K562 (cell line): ENCODE results near the gene CLCF1. TPM values are rescaled to one million over a fixed set of nuclear protein-coding genes. Genes with fewer than 3 reads are reported as not detected.

ENCODE experiments used
- ATF1 ChIP-seq, 2 experiments: fragments of 450-650 bp in 1 of 2; IDR thresholded peaks; 2 replicates each; pipeline ENCODE4 v1.6.1; 2016; ENCODE audit warnings: missing compliant biosample characterization in 1 of 2, missing genetic modification characterization in 1 of 2
- FOS ChIP-seq: IDR thresholded peaks from 3 replicates; pipeline ENCODE4 v1.6.1; 2011; ENCODE audit not compliant: insufficient read length; ENCODE audit errors: extremely low read depth
- LEF1 ChIP-seq: fragments of 450-650 bp; IDR thresholded peaks from 2 replicates; pipeline ENCODE4 v1.6.1; 2016; ENCODE audit warnings: mild to moderate bottlenecking
- MAFK ChIP-seq: IDR thresholded peaks from 2 replicates; pipeline ENCODE4 v1.6.1; 2011; ENCODE audit warnings: low read length, improper control_type of control experiment
- NR2C2 ChIP-seq, 2 experiments: fragments of 200-800 bp in 1 of 2; sonication (Bioruptor generic) in 1 of 2; sonication (generic) in 1 of 2; formaldehyde crosslinking in 1 of 2; IDR thresholded peaks; 2 replicates each; pipeline versions ENCODE4 v1.6.1 to v1.8.0; 2016 to 2022; ENCODE audit warnings: mild to moderate bottlenecking in 1 of 2, missing compliant biosample characterization in 1 of 2, missing genetic modification characterization in 1 of 2, missing genetic modification reagents in 1 of 2
- PML ChIP-seq: IDR thresholded peaks from 2 replicates; pipeline ENCODE4 v1.6.1; 2012; ENCODE audit warnings: low read length, inconsistent platforms
- SMAD4 ChIP-seq: fragments of 250-450 bp; sonication (Bioruptor Pico); conservative IDR thresholded peaks from 2 replicates; pipeline ENCODE4 v1.8.0; 2021; ENCODE audit warnings: inconsistent platforms, mild to moderate bottlenecking, moderate library complexity
- ZNF445 ChIP-seq: fragments of 250-450 bp; sonication (Bioruptor Pico); IDR thresholded peaks from 2 replicates; pipeline ENCODE4 v1.4.0; 2020; ENCODE audit warnings: low read depth, mild to moderate bottlenecking, moderate library complexity
- ZNF561 ChIP-seq: fragments of 450-650 bp; formaldehyde crosslinking; conservative IDR thresholded peaks from 2 replicates; pipeline ENCODE4 v1.4.0; 2020; ENCODE audit warnings: mild to moderate bottlenecking, moderate library complexity
- polyA plus RNA-seq, 8 experiments: library from polyadenylated mRNA; depleted of rRNA in 4 of 8; stranded (reverse) in 5 of 8; unstranded in 3 of 8; fragments of >200 nt; fragmentation: Nextera tagmentation in 2 of 8; fragmentation: Illumina TruSeq in 1 of 8; extraction: Ambion mirVana in 2 of 8; extraction: Trizol in 1 of 8; gene quantifications; 2 replicates each; pipeline versions ENCODE4 v1.2.1 to v1.2.3, GENCODE V29; 2011 to 2014; ENCODE audit warnings: inconsistent platforms in 1 of 8, missing spikeins in 1 of 8
- total RNA-seq, 7 experiments: library from RNA; depleted of rRNA in 6 of 7; stranded (reverse); fragments of >200 nt in 6 of 7; fragmentation: Illumina TruSeq in 2 of 7; extraction: Trizol in 2 of 7; gene quantifications; 2 replicates each; pipeline versions ENCODE4 v1.2.1 to v1.2.3, GENCODE V29; 2011 to 2021; ENCODE audit warnings: low replicate concordance in 1 of 7
- TF ChIP-seq, protein P1 (sequence below): sonication (generic); formaldehyde crosslinking; IDR thresholded peaks from 2 replicates; pipeline ENCODE4 v1.8.0; 2022; ENCODE audit warnings: missing genetic modification reagents, mild to moderate bottlenecking, moderate library complexity, borderline replicate concordance
- TF ChIP-seq, protein P2 (sequence below): fragments of 450-650 bp; IDR thresholded peaks from 2 replicates; pipeline ENCODE4 v1.6.1; 2016; ENCODE audit warnings: mild to moderate bottlenecking, moderate library complexity
- TF ChIP-seq, protein P3 (sequence below): fragments of 450-650 bp; formaldehyde crosslinking; IDR thresholded peaks from 2 replicates; pipeline ENCODE4 v1.4.0; 2020; ENCODE audit warnings: mild to moderate bottlenecking, moderate library complexity

CLCF1 gene
- total and polyA plus RNA-seq, 9 of the 15 experiments (the other 6 are each of a cell fraction or from before 2014, with no cell fraction given), result 0.49 to 5.8 (median 3.0) TPM

DNA sequence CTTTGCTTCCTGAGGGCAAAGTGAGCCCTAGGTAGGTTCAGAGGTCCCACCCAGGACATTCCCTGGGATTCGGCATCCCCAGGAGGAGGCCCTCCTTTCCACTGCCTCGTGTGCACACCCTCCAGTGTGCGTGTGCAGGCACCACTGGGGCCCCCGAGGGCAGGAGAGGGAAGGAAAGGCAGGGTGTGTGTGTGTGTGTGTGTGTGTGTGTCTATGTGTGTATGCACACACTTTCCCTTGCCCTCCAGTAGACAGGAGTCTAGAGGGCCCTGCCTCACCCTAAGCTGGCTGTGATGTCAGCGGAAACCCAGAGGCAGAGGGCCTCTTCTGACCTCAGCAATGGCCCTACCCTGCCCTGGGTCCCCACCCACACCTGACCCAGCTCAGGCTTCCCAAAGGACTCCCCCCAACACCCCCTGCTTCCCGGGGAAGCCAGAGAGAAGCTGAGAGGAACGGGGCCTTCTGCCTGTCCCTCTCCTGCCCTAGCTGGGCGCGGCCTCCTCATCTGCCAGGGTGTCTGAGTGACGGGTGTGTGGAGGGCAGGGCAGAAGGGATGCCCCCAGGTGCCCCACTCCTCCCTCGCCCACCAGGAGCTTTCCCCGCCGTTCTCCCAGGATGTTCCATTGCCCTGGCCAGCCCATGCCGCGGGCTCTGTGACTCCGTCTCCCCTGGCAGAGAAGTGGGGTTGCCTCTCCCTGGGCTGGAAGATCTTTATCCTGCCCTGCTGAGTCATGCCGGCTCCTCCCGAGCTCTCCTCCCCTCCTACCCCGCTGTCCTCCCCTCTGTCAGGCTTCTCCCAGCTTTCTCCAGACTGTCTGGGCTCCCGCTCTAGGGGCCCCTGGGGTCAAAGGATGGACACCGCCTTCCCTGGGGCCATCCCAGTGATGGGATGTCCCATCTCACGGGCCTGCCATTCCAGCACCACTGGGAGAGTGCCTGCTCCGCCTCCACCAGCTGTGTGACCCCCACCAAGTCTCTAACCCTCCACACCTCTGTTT lies 6.0 kb upstream of the CLCF1 start (continued):
- TF ChIP-seq SMAD4 (CRISPR knock-in tag), result peak; percentile 80
- TF ChIP-seq, protein P1, sequence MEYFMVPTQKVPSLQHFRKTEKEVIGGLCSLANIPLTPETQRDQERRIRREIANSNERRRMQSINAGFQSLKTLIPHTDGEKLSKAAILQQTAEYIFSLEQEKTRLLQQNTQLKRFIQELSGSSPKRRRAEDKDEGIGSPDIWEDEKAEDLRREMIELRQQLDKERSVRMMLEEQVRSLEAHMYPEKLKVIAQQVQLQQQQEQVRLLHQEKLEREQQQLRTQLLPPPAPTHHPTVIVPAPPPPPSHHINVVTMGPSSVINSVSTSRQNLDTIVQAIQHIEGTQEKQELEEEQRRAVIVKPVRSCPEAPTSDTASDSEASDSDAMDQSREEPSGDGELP (CRISPR knock-in tag), result peak; percentile 42
- TF ChIP-seq, protein P2, sequence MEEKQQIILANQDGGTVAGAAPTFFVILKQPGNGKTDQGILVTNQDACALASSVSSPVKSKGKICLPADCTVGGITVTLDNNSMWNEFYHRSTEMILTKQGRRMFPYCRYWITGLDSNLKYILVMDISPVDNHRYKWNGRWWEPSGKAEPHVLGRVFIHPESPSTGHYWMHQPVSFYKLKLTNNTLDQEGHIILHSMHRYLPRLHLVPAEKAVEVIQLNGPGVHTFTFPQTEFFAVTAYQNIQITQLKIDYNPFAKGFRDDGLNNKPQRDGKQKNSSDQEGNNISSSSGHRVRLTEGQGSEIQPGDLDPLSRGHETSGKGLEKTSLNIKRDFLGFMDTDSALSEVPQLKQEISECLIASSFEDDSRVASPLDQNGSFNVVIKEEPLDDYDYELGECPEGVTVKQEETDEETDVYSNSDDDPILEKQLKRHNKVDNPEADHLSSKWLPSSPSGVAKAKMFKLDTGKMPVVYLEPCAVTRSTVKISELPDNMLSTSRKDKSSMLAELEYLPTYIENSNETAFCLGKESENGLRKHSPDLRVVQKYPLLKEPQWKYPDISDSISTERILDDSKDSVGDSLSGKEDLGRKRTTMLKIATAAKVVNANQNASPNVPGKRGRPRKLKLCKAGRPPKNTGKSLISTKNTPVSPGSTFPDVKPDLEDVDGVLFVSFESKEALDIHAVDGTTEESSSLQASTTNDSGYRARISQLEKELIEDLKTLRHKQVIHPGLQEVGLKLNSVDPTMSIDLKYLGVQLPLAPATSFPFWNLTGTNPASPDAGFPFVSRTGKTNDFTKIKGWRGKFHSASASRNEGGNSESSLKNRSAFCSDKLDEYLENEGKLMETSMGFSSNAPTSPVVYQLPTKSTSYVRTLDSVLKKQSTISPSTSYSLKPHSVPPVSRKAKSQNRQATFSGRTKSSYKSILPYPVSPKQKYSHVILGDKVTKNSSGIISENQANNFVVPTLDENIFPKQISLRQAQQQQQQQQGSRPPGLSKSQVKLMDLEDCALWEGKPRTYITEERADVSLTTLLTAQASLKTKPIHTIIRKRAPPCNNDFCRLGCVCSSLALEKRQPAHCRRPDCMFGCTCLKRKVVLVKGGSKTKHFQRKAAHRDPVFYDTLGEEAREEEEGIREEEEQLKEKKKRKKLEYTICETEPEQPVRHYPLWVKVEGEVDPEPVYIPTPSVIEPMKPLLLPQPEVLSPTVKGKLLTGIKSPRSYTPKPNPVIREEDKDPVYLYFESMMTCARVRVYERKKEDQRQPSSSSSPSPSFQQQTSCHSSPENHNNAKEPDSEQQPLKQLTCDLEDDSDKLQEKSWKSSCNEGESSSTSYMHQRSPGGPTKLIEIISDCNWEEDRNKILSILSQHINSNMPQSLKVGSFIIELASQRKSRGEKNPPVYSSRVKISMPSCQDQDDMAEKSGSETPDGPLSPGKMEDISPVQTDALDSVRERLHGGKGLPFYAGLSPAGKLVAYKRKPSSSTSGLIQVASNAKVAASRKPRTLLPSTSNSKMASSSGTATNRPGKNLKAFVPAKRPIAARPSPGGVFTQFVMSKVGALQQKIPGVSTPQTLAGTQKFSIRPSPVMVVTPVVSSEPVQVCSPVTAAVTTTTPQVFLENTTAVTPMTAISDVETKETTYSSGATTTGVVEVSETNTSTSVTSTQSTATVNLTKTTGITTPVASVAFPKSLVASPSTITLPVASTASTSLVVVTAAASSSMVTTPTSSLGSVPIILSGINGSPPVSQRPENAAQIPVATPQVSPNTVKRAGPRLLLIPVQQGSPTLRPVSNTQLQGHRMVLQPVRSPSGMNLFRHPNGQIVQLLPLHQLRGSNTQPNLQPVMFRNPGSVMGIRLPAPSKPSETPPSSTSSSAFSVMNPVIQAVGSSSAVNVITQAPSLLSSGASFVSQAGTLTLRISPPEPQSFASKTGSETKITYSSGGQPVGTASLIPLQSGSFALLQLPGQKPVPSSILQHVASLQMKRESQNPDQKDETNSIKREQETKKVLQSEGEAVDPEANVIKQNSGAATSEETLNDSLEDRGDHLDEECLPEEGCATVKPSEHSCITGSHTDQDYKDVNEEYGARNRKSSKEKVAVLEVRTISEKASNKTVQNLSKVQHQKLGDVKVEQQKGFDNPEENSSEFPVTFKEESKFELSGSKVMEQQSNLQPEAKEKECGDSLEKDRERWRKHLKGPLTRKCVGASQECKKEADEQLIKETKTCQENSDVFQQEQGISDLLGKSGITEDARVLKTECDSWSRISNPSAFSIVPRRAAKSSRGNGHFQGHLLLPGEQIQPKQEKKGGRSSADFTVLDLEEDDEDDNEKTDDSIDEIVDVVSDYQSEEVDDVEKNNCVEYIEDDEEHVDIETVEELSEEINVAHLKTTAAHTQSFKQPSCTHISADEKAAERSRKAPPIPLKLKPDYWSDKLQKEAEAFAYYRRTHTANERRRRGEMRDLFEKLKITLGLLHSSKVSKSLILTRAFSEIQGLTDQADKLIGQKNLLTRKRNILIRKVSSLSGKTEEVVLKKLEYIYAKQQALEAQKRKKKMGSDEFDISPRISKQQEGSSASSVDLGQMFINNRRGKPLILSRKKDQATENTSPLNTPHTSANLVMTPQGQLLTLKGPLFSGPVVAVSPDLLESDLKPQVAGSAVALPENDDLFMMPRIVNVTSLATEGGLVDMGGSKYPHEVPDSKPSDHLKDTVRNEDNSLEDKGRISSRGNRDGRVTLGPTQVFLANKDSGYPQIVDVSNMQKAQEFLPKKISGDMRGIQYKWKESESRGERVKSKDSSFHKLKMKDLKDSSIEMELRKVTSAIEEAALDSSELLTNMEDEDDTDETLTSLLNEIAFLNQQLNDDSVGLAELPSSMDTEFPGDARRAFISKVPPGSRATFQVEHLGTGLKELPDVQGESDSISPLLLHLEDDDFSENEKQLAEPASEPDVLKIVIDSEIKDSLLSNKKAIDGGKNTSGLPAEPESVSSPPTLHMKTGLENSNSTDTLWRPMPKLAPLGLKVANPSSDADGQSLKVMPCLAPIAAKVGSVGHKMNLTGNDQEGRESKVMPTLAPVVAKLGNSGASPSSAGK, result peak; percentile 54; the same call in 1 of the 2 replicates
- TF ChIP-seq PML, result no peak
- TF ChIP-seq FOS, result peak; percentile 41
- TF ChIP-seq ZNF445 (CRISPR knock-in tag), result no peak
- peak; percentile 80 for TF ChIP-seq MAFK
- TF ChIP-seq ZNF561 (CRISPR knock-in tag), result 0 out of 2 replicates have a peak, but pooled peaks have one; percentile 31
- TF ChIP-seq, protein P3, sequence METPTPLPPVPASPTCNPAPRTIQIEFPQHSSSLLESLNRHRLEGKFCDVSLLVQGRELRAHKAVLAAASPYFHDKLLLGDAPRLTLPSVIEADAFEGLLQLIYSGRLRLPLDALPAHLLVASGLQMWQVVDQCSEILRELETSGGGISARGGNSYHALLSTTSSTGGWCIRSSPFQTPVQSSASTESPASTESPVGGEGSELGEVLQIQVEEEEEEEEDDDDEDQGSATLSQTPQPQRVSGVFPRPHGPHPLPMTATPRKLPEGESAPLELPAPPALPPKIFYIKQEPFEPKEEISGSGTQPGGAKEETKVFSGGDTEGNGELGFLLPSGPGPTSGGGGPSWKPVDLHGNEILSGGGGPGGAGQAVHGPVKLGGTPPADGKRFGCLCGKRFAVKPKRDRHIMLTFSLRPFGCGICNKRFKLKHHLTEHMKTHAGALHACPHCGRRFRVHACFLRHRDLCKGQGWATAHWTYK (CRISPR knock-in tag), result peak; percentile 85; the same call in 1 of the 2 replicates
- no peak for TF ChIP-seq NR2C2 (CRISPR knock-in tag; IDR thresholded peaks at IDR 0.05)
- TF ChIP-seq NR2C2 (tag; IDR thresholded peaks at IDR 0.05), result peak; percentile 52
- no peak for TF ChIP-seq ATF1 (CRISPR knock-in tag; IDR thresholded peaks at IDR 0.05)
- TF ChIP-seq ATF1 (tag; IDR thresholded peaks at IDR 0.05), result peak; percentile 48; the same call in 1 of the 2 replicates
- TF ChIP-seq LEF1, result peak; percentile 14; the same call in 1 of the 2 replicates
